ENCODE measurements around the gene OR6N2.

DNA sequence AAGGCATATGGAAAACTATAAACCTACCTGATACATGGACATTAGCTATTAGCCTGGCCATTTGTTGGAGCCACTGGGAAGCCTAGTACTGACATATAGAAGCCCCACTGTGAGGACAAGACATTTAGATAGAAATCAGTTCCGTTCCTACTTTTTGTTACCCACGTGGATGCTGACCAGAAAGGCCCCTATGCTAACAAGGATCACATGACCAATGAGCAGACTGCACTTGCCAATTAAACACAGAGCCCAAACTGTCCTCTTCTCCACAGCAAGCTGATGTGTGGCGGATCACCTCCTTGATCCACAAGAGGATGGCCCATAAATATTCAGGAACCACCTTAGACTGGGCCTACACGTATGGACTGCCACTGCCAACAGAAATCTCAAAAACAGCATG is 49.3 kb downstream of the OR6N2 start:
- TF ChIP-seq CTCF (IDR thresholded peaks at IDR 0.05; ENCODE audit: low read depth, low read length) (no peak), EZH2phosphoT487 (IDR thresholded peaks at IDR 0.05; ENCODE audit: low read depth) (no peak)

All from OCI-LY3 (cell line).